Measurements from ENCODE around the gene GPR137.

DNA sequence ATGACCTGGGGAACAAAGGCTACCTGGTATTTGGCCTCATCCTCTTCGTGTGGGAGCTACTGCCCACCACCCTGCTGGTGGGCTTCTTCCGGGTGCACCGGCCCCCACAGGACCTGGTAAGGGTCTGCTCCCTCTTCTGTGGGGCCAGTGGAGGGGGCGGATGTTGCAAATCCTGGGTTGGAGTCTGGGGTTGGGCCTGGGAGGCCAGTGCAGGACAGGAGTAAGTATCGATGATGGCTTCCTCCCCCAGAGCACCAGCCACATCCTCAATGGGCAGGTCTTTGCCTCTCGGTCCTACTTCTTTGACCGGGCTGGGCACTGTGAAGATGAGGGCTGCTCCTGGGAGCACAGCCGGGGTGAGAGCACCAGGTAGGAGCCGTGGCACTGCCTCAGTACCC lies 2.7 kb downstream of the GPR137 start:
- TF ChIP-seq POLR2AphosphoS5 (IDR thresholded peaks at IDR 0.05; ENCODE audit: low read depth, low read length) (no peak), TAF1 (IDR thresholded peaks at IDR 0.05; ENCODE audit: borderline replicate concordance, insufficient read depth, low read length) (no peak)
- TF ChIP-seq, protein P1, sequence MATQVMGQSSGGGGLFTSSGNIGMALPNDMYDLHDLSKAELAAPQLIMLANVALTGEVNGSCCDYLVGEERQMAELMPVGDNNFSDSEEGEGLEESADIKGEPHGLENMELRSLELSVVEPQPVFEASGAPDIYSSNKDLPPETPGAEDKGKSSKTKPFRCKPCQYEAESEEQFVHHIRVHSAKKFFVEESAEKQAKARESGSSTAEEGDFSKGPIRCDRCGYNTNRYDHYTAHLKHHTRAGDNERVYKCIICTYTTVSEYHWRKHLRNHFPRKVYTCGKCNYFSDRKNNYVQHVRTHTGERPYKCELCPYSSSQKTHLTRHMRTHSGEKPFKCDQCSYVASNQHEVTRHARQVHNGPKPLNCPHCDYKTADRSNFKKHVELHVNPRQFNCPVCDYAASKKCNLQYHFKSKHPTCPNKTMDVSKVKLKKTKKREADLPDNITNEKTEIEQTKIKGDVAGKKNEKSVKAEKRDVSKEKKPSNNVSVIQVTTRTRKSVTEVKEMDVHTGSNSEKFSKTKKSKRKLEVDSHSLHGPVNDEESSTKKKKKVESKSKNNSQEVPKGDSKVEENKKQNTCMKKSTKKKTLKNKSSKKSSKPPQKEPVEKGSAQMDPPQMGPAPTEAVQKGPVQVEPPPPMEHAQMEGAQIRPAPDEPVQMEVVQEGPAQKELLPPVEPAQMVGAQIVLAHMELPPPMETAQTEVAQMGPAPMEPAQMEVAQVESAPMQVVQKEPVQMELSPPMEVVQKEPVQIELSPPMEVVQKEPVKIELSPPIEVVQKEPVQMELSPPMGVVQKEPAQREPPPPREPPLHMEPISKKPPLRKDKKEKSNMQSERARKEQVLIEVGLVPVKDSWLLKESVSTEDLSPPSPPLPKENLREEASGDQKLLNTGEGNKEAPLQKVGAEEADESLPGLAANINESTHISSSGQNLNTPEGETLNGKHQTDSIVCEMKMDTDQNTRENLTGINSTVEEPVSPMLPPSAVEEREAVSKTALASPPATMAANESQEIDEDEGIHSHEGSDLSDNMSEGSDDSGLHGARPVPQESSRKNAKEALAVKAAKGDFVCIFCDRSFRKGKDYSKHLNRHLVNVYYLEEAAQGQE (IDR thresholded peaks at IDR 0.05; ENCODE audit: insufficient read depth in 1 of 2, low read depth in 2 of 2, low read length in 2 of 2): no peak
